ENCODE measurements around the gene RALGPS1.

The RALGPS1 gene

DNA sequence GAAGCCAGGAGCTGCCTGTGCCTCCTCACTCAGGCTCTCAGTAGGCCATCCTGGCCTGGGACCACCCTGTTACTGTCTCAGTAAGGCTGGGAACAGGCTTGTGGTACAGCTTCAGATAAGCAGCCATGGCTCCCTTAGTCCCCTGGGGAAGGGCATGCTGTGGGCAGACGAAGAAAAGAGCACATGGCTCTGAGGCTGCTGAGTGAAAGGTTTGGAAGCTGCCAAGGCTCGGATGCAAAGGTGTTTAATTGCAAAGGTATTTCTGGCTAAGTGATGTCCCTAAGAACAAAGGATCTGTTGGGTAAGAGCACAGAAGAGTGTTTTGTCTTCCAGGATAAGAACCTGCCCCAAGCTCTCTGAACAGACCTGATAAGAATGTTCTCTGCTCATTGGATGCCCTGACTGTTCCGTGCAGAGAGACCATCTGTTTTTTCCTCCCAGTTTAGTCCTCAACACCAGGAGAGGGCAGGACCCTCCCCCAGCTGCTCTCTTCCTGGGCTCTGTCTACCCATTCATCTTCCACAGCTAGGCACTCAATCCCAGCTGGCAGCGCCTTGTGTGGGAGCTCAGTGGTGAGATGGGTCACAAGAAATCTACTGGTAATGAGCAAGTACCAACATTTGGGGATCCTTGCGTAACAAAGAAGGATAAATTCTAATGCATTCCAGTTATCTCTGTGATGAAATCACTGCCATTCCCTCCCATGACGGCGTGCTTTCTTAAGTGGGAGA, 190.2 kb downstream of the RALGPS1 start:
- no peak for DNase-seq

DNA sequence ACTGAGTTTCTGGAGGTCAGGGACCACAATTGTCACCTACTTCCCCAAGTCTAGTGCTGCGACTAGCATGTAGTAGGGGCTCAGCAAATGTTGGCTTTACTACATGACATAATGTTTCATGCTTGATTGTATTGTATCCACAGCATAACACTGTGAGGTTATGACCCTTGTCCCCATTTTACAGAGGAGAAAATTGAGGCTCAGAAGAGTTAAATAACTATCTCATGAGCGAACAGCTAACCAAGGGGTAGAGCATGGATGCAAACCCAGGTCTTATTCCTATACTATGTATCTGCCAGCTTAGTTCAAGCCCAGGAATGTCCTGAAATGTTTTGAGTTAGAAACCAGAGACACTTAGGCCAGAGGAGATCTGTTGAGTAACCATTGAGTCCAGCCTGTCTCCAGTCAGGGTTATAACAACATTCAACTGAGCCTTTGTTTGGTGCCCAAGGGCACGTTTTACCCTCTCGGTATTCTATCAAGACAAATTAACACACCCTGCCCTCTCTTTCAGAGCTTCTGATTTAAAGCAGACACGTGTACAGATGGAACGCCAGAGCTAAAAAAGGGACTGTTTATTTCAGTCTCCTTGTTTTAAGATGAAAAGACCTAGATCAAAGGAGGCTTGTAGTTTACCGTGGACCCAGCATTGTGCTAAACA, 191.4 kb downstream of the RALGPS1 start:
- DNase-seq, result no peak

DNA sequence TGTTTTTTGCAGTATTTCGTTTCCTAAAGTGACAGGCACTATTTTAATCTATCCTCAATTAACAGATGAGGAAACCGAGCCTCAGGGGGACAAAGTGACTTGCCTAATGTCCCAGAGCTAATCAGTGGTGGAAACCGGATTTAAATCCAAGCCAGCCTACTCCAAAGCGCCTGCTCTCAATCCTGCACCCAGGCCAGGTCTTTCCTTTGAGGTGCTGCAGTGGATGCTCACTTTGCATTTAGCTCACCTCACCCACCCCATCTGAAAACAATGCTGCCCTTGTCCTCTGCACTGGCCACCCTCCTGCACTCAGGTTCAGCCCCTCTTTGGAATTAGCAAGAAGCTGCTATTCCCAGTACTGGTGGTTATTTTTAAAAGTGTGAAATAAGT, 191.9 kb downstream of the RALGPS1 start:
- no peak for DNase-seq

DNA sequence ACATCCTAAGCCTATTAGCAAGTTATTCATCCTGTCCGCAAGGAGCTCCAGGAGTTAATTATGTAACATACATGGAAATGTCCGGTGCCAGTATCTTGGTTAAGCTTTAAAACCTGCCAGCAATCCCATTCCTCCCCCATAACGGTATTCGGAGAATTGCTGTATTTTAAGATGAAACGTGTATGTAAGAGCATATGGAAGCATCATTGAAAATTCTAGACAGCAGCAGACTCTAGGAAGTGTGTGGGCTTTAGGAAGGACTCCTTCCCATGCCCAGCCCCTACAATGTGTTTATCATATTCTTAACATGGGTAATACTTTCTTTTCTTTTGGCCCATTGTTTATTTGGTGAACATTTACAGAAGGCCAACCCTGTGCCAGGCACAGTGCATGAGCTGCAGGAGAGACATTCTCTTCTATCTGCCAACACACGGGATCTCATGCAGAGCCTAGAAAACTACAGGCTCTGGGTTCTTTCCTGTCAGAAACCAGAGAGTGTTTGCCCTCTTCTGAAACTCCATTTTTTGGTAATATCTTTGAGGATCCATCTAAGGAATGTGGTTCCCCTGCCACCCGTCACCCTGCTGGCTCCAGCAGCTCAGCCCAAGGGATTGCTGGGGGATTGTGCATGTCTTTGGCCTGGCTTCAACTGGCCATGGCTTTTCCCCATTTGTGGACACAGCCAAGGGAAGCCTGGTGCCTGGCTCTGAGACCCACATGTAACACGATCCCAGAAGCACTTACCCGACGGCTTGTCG, 192.8 kb downstream of the RALGPS1 start:
- DNase-seq, result no peak

GRCh38 chr9:127107929-127108876, 193.6 kb downstream of the RALGPS1 start:
- DNase-seq, result no peak

GRCh38 chr9:127109212-127109711, 194.7 kb downstream of the RALGPS1 start:
- DNase-seq, result no peak

- DNase-seq, result peak; percentile 32
These were observed 197.5 kb downstream of the RALGPS1 start for GRCh38 chr9:127112056-127112455.

- no peak for DNase-seq
These were observed 198.2 kb downstream of the RALGPS1 start for GRCh38 chr9:127112735-127113161.

DNA sequence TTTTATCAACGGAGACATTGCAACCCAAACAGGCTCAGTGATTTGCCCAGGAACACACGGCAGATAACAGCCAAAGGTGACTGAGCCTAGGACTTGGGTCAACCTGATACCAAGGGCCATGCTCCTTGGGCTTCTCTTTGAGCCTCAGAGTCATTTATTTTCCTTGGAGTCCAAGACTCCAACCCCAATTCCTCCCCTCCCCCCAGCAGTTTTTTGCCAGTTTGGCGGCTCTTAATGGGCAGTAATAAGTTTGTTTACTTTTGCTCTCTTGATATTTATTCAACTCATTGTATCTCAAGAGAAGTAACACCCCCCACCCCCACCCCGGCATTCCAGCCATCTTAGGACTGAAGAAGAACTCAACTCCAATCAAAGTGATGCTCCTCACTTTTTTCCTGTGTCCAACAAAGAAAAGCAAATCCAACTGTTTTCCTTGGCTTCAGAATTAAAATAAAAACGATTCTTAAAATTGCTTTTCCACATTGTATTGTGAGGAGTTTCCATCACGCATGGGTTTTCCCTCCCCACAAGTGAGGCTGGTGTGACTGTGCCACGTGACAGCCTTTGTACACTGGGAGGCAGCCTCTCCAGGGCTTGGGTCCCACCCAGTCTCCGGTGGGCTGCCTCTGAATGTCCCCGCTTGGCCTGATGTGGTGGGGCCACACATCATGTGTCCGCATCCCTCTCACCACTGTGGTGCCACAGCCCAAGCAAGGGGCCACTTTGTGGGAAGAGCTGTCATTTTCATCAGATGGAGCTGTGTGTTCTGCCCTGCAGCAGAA, 198.8 kb downstream of the RALGPS1 start:
- no peak for DNase-seq

- no peak for DNase-seq
These were observed 200.0 kb downstream of the RALGPS1 start for GRCh38 chr9:127114606-127115005.

- no peak for DNase-seq
These were observed 201.6 kb downstream of the RALGPS1 start for GRCh38 chr9:127116088-127116726.

GRCh38 chr9:127116957-127117356, 202.4 kb downstream of the RALGPS1 start:
- DNase-seq, result no peak

- DNase-seq, result no peak
These were observed 203.2 kb downstream of the RALGPS1 start for GRCh38 chr9:127117801-127118200.

- DNase-seq, result no peak
These were observed 204.2 kb downstream of the RALGPS1 start for GRCh38 chr9:127118597-127119319.

GRCh38 chr9:127119320-127119709, 204.7 kb downstream of the RALGPS1 start:
- no peak for DNase-seq

DNA sequence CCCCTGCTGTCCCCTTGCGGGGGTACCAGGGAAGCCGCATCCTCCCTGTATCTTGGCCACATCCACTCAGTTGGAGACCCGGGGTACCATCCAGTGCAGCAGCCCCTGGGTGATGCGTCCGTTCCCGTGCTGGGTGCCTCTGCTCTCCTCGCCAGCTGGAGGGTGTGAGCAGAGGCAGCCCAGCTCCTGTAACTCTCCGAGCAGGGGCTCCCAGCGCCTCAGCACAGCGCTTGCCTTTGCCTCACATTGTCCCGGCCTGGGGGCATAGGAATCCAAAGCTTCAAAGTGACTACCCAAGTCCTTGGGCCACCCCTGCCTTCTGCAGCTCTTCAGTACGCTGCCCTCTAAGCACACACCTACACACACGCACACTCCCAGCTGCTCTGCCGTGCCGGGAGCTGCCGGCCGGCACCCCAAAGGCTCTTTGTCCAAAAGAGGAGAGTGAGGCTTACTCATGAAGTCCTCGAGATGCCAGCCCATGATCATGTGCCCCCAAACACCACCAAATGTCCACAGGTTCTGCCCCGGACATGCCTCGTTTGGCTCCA, 207.1 kb downstream of the RALGPS1 start:
- DNase-seq, result no peak

DNA sequence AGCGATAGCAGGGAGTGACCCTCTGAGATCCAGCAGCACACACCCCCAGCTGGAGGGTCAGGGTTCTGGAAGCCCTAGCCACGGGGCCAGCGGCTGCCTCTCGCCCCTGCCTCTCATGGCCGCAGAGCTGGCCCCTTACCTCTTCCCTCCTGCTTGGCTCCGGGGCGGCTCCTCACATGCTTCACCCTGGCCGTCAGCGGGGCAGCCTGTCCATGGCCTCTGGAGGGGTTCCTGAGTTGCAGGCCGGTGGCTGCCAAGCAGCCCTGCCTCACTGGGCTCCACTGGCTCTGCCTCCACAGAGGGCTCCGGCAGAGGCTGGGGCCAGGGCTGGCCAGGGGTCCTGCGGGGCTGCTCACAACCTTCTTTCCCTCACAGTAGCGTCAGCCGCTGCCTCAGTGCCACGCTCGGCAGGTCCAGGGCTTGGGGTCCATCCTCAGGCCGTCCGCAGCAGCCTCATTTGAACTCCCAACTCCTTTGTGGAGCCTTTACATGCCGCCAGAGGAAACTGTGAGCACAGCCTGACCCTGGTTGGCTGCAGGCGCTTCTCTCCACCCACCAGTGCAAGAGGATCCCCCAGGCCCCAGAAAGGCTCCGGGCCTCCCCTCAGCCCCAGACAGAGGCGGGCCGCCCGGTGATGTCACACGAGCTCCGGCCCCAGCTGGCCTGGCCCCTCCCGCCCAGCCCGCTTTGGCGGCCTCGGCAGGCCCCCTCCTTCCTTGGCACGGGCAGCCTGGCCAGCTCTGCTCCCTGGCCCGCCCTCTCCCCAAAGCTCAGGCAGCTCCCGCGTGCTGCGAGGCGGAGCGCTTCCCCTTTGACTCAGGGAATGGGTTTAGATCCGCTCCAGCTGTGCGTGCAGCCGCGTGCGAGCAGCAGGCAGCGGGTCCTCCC, 207.8 kb downstream of the RALGPS1 start, which contains the start of gene ANGPTL2:
TSS of gene ANGPTL2 (minus strand) at position 460 of the 888 bp plus-strand sequence. CDS start 13,904 bp downstream, outside the sequence.
- peak; percentile 84 for DNase-seq

GRCh38 chr9:127123064-127123890, 208.7 kb downstream of the RALGPS1 start:
- peak; percentile 72 for DNase-seq

Data from COR-L47 (cell line).